Activated CD4-positive, alpha-beta T cell treated with anti-CD3 and anti-CD28 coated beads, Interleukin-2, amount 10 ng/mL, durations not matched to agents 24 days and 14 days (primary cell): ENCODE measurements around the gene UNC5A. TPM values are rescaled to one million over a fixed set of nuclear protein-coding genes. Genes with fewer than 3 reads are reported as not detected.
A peak's percentile ranks its signal among the peaks of the same experiment; 100 is the strongest.

Experiments used
- DNase-seq: peaks from one replicate; pipeline ENCODE4 v3.0.0; 2022
- H3K27ac Mint-ChIP-seq: one replicate; pipeline ENCODE4 v1.8.0; 2022; ENCODE audit warnings: mild to moderate bottlenecking, mixed read lengths
- H3K27me3 Mint-ChIP-seq: one replicate; pipeline ENCODE4 v1.8.0; 2022; ENCODE audit warnings: mixed read lengths
- H3K36me3 Mint-ChIP-seq: one replicate; pipeline ENCODE4 v1.8.0; 2022; ENCODE audit warnings: low read depth, mild to moderate bottlenecking, mixed read lengths
- H3K4me1 Mint-ChIP-seq: one replicate; pipeline ENCODE4 v1.8.0; 2021; ENCODE audit warnings: mixed read lengths
- H3K4me3 Mint-ChIP-seq: one replicate; pipeline ENCODE4 v1.8.0; 2022; ENCODE audit warnings: mild to moderate bottlenecking, moderate library complexity, mixed read lengths
- H3K9me3 Mint-ChIP-seq: one replicate; pipeline ENCODE4 v1.8.0; 2021; ENCODE audit warnings: mixed read lengths
- intact Hi-C: fragments of 100-400 bp; cut with micrococcal nuclease; formaldehyde crosslinking; loops from one replicate; pipeline ENCODE4 v1.15.1; 2023
- total RNA-seq: library from RNA; stranded (reverse); gene quantifications from 2 replicates; pipeline ENCODE4 v1.2.3, GENCODE V29; 2022

The UNC5A gene
- total RNA-seq, 1 donor from 2014 or later = not detected

DNA sequence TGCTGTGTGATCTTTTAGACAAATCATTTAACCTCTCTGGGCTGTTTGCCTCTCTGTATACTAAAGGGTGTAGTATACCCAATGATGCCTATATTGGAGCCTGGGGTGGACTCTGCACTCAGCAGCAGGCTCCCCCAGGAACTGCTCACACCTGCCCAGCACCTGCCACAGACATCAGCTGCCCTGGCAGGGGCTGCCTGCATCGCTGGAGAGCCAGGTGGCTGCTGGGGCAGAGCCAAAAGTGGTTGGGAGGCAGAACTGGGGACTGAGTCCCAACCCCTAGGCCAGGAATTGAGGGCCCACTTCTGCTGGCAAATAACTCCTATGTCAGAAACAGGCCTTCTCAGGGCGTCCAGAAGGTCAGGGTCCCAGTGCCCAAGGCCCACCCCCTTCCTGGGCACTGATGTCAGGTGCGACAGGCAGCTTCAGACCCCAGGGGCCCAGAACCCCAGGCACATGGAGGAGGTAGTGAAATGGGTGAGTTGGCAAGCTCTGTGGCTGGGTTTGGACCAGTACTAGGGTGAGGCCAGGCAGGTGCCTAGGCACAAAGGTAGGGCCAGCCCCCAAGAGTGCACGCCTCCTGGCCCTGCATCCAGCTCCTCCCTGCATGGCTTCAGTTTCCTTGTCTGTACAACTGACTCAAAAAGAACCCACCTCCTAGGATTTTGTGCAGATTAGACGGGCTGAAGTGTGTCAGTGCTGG, 5.8 kb downstream of the UNC5A start:
- H3K4me3 Mint-ChIP-seq = no peak overlapping the region

DNA sequence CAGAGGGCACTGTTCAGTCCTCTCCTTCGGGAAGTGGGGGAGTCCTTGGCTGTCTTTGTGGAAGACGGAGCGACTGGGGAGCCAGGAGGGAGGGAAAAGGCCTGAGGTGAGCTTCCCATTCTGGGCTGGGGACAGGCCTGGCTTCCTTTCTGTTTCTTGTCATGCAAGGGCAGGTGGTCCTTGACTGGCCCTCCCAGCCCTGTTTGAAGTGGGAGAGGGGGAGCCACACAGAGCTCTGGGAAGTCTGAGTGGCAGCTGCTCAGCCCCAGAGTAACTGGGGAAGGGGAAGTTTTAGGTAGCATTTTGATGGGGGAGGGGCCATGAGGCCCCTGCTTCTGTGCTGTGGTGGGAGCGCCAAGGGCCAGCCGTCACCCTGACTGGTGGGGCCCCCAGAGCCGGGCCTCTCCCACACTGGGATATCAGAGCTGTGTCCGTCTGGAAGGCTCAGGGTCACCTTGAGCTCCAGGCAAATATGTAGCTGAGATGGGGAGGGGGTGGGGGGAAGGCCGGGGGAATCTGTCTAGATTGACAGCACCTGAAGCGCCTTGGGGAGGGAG, 6.5 kb downstream of the UNC5A start:
- Mint-ChIP-seq H3K9me3 (no peaks in the 10 kb centered on the region), H3K27me3 (peaks cover 60% of the 10 kb centered on the region), H3K4me1 (peaks cover 9% of the 10 kb centered on the region), H3K4me3 (peak overlapping the region; percentile 50), H3K36me3 (no peaks in the 10 kb centered on the region), H3K27ac (no peak overlapping the region)
- no peak for DNase-seq
- intact Hi-C loops = loop anchor here (5.0 to 10.0 kb wide), 2 partner anchors 140 to 162 kb away; no protein-coding TSS in a partner anchor

More for the DNA sequence above, 5.8 kb downstream of the UNC5A start:
- Mint-ChIP-seq H3K4me1 (peaks cover 11% of the 10 kb centered on the region), H3K27me3 (peaks cover 67% of the 10 kb centered on the region), H3K36me3 (no peaks in the 10 kb centered on the region), H3K27ac (no peak overlapping the region), H3K9me3 (no peaks in the 10 kb centered on the region)
- intact Hi-C loops = loop anchor here (5.0 to 10.0 kb wide), 2 partner anchors 141 to 161 kb away; no protein-coding TSS in a partner anchor
- no peak for DNase-seq

DNA sequence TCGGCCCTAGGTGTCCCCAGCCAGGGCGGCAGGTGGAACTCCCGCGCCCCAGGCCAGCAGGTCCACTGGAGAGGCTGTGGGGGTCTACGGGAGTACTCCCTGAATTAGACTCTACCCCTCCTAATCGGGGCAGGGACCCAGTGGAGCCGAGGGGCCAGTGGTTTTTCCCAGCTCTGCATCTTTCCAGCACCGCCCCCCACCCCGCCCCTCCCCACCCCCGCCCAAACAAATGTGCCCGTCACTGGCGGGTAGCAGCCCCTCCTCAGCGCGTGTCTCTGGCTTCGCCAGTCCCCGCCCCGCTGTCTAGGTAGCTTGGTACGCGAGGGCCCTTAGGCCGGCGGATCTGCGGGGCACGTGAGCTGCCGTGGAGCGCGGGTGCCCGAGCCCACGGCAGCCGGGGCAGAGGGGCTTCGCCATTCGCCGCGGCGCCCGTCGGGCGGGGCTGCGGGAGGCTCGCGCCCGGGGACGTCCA, 7.0 kb downstream of the UNC5A start:
- intact Hi-C loops = loop anchor here (5.0 to 10.0 kb wide), 2 partner anchors 140 to 163 kb away; no protein-coding TSS in a partner anchor
- Mint-ChIP-seq H3K9me3 (no peaks in the 10 kb centered on the region), H3K36me3 (no peaks in the 10 kb centered on the region), H3K27ac (no peak overlapping the region), H3K4me1 (peaks cover 9% of the 10 kb centered on the region), H3K4me3 (no peak overlapping the region), H3K27me3 (peaks cover 55% of the 10 kb centered on the region)
- no peak for DNase-seq

DNA sequence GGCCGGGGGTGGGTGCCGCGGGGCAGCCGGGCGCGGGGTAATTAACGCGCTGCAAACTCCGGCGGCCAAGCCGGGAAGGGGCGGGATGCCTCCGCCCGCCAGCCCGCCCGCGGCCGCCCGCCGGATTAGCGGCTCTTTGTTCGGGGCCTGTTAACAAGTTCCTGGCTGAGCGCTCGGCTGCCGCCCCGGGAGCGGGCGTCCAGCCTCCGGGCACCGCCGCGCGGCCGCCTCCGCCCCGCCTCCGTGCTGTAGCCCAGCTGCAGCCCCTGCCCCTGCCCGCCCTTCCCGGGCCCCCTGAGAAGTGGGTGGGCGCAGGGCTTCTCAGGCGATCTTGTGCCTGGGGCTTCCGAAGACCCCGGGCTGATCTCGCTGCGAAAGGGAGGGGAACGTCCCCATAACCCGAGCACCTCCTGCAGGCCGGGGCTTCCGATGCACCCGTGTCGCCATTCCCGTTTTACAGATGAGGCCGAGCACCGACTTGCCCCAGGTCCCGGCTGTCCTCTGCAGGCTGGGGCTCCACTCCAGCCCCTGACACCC, 7.5 kb downstream of the UNC5A start:
- no peaks in the 10 kb centered on the region for H3K9me3 Mint-ChIP-seq
- H3K4me3 Mint-ChIP-seq = peak overlapping the region; percentile 50
- H3K4me1 Mint-ChIP-seq = peaks cover 9% of the 10 kb centered on the region

DNA sequence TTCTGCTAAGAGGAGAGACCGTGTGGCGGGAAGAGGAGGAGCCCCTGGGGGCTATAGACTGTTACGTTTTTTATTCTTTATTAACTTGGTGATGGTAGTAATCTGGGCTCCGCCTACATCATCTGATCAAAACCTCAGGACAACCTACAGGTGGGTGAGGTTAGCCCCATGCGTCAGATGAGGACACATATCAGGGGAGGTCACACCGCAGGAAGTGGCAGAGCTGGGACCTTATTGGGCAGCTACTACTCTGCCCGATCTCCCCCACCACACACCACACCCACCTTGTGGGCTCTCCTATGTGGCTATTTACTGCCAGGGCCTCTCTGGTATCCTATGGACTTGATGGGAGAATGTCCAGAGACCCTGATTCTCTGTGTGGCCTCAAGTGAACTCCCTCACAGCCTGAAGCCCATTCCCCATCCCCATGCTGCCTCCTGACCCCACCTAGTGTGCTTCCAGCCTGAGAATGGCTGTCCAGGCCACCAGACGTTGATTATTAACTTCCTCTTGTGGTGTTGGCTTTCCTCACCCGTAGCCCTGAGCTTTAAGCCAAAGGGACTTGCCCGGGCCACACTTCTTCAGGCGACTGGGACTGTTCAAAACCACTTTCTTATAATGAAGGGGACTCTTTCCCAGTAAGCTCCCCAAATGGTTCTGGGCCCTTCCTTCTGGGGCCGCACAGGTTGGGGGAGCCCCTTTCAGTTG, 8.2 kb downstream of the UNC5A start:
- peak; percentile 61 for DNase-seq
- H3K4me1 Mint-ChIP-seq = peaks cover 9% of the 10 kb centered on the region
- H3K9me3 Mint-ChIP-seq = no peaks in the 10 kb centered on the region
- H3K27ac Mint-ChIP-seq = no peak overlapping the region
- H3K36me3 Mint-ChIP-seq = no peaks in the 10 kb centered on the region
- intact Hi-C loops = loop anchor here (5.0 to 10.0 kb wide), 2 partner anchors 139 to 164 kb away; no protein-coding TSS in a partner anchor
- peaks cover 55% of the 10 kb centered on the region for H3K27me3 Mint-ChIP-seq
- H3K4me3 Mint-ChIP-seq = peak overlapping the region; percentile 50

More for the DNA sequence above, 7.5 kb downstream of the UNC5A start:
- H3K27me3 Mint-ChIP-seq = peaks cover 59% of the 10 kb centered on the region
- no peak overlapping the region for H3K27ac Mint-ChIP-seq
- intact Hi-C loops = loop anchor here (5.0 to 10.0 kb wide), 2 partner anchors 139 to 163 kb away; no protein-coding TSS in a partner anchor
- no peak for DNase-seq
- no peaks in the 10 kb centered on the region for H3K36me3 Mint-ChIP-seq

DNA sequence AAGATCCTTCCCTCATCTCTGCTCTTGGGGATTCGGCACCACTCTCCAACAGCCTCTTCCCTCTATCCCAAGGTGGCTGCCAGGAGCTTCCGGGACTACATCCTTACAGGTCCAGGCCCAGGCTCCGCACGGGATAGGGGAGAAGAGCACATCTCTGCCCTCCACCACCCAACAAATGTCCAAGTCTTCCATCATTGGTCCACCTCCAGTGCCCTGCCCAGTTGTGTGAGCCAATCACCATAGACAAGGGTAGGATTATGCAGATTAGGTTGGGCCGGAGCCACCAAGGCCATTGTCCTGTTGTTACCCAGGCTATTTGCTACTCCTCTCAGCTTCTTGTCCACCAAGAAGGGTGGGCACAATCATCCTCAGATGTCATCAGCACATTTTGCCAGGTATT, 9.1 kb downstream of the UNC5A start:
- Mint-ChIP-seq H3K9me3 (no peaks in the 10 kb centered on the region), H3K27ac (no peak overlapping the region), H3K27me3 (peaks cover 50% of the 10 kb centered on the region), H3K4me3 (no peak overlapping the region), H3K4me1 (peaks cover 9% of the 10 kb centered on the region), H3K36me3 (no peaks in the 10 kb centered on the region)
- intact Hi-C loops = loop anchor here (5.0 to 10.0 kb wide), 2 partner anchors 138 to 165 kb away; no protein-coding TSS in a partner anchor
- DNase-seq = no peak

DNA sequence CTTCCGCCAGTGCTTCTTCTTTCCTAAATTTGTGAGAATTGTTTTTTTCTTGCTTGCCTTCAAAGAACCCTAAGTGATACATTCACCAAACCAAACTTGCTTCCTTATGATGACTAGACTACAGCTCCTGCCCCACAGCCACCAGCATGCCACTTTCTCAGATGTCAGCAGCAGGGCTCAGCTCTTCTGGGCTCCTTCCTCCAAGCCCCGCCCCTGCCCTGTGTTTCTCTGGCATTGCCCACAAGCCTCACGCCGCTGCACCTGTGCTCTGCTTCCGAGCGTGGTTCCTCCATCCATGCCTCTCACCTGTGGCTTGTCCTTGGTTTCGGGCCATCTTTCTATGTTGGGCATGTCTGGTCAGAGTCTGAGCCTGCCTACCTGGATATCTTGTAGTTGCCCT, 10.6 kb downstream of the UNC5A start:
- Mint-ChIP-seq H3K27ac (no peak overlapping the region), H3K36me3 (no peaks in the 10 kb centered on the region), H3K4me1 (peaks cover 9% of the 10 kb centered on the region), H3K9me3 (no peaks in the 10 kb centered on the region), H3K4me3 (no peak overlapping the region), H3K27me3 (peaks cover 37% of the 10 kb centered on the region)
- intact Hi-C loops = no loop called here
- no peak for DNase-seq

DNA sequence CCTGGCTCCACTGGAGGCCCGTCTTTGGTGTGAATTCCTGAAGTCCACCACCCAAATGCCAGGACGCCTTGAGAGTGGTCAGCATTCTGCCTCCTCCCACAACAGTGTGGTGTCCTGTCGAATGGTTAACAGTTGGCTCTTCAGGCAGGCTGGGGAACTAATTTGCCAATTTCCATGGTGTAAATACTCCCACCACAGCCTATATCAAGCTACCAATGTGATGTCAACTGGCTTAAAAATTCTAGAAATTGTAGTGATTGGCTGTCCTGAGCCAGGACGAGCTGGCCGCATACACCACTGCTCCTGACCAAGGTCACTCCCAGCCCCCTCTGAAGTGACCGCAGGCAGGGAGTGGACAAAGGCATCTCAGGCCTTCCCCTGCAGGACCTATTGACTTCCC, 11.1 kb downstream of the UNC5A start:
- Mint-ChIP-seq H3K27me3 (peaks cover 32% of the 10 kb centered on the region), H3K27ac (no peak overlapping the region), H3K4me1 (peaks cover 9% of the 10 kb centered on the region), H3K9me3 (no peaks in the 10 kb centered on the region), H3K36me3 (no peaks in the 10 kb centered on the region), H3K4me3 (no peak overlapping the region)
- intact Hi-C loops = no loop called here
- DNase-seq = no peak

DNA sequence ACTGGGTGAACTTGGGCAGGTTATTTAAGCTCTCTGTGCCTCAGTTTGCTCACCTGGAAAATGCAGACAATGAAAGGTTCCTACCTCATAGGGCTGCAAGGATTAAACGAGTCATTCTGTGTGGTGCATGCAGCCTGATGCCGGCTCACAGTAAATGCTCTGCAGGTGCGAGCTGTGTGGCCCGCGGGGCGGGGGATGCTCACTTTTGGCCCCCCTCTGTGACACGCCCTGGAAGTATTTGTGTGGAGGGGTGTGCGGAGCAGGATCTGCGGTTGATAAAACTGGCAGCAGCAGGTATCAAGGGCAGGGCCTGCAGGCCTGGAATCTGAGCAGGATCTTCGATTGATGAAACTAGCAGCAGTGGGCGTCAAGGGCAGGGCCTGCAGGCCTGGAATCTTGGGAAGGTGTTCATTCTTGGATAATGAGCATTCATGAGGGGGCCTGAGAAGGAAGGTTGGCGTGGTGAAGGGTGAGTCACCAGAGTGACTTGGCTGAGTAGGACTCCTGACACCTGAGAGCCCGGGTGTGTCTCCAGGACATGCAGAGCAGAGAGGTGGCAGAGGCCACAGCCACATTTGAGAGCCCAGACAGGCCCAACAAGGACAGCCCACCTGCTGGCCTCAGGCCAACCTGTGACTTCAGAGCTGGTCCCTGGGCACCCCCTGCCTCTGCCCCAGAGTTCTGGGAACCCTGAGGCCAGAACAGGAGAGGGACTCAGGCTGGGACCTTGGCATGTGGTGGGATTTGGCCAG, 11.9 kb downstream of the UNC5A start:
- no peak for DNase-seq
- Mint-ChIP-seq H3K4me3 (no peak overlapping the region), H3K36me3 (no peaks in the 10 kb centered on the region), H3K27me3 (peaks cover 26% of the 10 kb centered on the region), H3K4me1 (peaks cover 7% of the 10 kb centered on the region), H3K9me3 (no peaks in the 10 kb centered on the region), H3K27ac (no peak overlapping the region)
- intact Hi-C loops = no loop called here

DNA sequence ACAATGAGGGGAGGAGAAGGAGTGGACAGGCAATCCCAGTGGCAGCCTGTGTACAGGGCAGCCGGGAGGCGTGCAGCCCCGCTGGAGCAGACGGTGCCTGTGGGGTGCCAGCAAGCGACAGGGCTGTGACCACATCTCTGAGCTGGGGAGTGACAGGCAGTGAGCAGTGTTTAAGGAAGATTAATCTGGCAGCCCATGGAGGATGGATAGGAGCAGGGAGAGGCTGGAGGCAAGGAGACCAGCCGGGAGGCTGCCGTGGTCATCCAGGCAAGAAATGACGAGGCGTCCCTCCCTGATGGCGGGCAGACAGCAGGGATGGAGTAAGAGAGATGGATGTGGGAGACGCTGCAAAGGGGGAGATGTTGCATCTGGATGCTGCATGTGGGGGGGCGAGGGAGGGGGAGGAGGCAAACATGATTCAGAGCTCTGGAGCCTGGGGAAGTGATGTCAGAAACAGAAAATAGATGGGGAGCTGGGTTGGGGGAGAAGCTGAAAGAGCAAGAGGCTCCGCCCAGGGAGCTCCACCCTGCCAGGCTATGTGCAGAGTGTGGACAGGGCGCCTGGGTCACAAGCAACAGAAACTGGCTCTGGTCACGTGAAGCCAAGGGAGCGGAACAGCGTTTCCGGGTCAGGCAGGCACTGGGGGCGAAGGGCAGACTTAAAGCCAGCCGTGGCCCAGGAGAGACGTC, 12.6 kb downstream of the UNC5A start:
- Mint-ChIP-seq H3K9me3 (no peaks in the 10 kb centered on the region), H3K36me3 (no peaks in the 10 kb centered on the region), H3K27ac (no peak overlapping the region), H3K4me1 (peaks cover 7% of the 10 kb centered on the region), H3K4me3 (no peak overlapping the region), H3K27me3 (peaks cover 26% of the 10 kb centered on the region)
- no peak for DNase-seq
- intact Hi-C loops = no loop called here

DNA sequence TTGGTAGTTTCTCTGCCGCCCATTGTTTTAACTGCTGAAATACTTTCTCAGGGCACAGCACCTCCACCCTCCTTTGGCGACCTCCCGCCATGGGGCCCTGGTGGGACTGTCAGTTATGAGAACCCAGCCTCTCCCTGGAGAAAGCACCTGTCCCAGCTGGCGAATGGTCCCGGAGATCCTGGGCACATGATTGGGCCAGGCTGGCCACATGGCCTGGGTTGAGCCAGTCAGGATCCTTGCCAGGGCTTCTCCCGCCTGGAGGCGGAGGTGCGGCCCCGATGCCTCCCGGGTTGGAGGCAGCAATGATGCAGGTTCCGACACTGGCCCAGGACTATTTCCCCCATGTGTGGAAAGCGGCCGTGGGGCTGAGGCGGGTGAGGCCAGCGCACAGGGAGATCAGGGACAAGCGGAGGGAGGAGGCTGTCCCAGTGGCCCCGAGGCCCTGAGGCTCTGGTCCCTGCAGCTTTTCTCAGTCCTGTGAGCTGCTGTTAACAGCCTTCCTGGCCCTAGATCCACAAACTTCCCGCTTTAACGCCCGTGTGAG, 13.6 kb downstream of the UNC5A start:
- Mint-ChIP-seq H3K9me3 (no peaks in the 10 kb centered on the region), H3K4me3 (no peak overlapping the region), H3K27ac (no peak overlapping the region), H3K36me3 (no peaks in the 10 kb centered on the region), H3K4me1 (no peaks in the 10 kb centered on the region), H3K27me3 (peaks cover 17% of the 10 kb centered on the region)
- no peak for DNase-seq
- intact Hi-C loops = no loop called here

DNA sequence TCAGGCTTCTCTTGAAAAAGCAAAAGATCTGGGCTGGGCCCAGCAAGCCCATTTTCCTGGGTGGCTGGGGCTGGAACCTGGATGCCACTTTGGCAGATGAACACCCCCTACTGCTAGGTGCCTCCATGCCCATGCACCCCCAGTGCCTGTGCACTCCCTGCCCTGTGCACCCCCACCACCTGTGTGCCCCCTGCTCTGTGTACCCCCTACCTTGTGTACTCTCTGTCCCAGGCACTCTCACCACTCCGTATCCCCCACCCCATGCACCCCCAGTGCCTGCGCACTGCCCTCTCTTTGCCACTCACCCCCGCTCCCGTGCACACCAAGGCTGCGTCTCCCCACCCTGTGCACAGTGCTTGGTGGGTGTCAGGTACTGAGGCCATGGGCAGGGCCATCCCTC, 14.2 kb downstream of the UNC5A start:
- Mint-ChIP-seq H3K4me3 (no peak overlapping the region), H3K9me3 (no peaks in the 10 kb centered on the region)

More for the DNA sequence above, 14.2 kb downstream of the UNC5A start:
- H3K27me3 Mint-ChIP-seq = peaks cover 10% of the 10 kb centered on the region
- no peaks in the 10 kb centered on the region for H3K36me3 Mint-ChIP-seq
- H3K4me1 Mint-ChIP-seq = no peaks in the 10 kb centered on the region
- DNase-seq = no peak
- intact Hi-C loops = no loop called here
- no peak overlapping the region for H3K27ac Mint-ChIP-seq
